HUES64 (cell line): Measurements from ENCODE around the gene HECW1.

ENCODE experiments used
- H3K27ac ChIP-seq: 2 replicates; pipeline ENCODE4 v1.7.0; 2013; ENCODE audit warnings: low read depth, low read length, inconsistent platforms
- H3K27me3 ChIP-seq: 2 replicates; pipeline ENCODE4 v1.6.1; 2013; ENCODE audit warnings: mild to moderate bottlenecking, low read length; ENCODE audit not compliant: insufficient read depth
- H3K36me3 ChIP-seq: 2 replicates; pipeline ENCODE4 v1.6.1; 2013; ENCODE audit warnings: mild to moderate bottlenecking, low read length; ENCODE audit not compliant: insufficient read depth
- H3K4me1 ChIP-seq: 2 replicates; pipeline ENCODE4 v1.6.1; 2013; ENCODE audit warnings: mild to moderate bottlenecking, low read length, moderate library complexity; ENCODE audit not compliant: insufficient read depth
- H3K4me3 ChIP-seq: 2 replicates; pipeline ENCODE4 v1.5.1; 2013; ENCODE audit warnings: mild to moderate bottlenecking, low read length, moderate library complexity
- H3K9ac ChIP-seq: 2 replicates; pipeline ENCODE4 v1.6.1; 2013; ENCODE audit warnings: mild to moderate bottlenecking, low read depth, low read length
- H3K9me3 ChIP-seq: 2 replicates; pipeline ENCODE4 v1.6.1; 2013; ENCODE audit warnings: low read depth, low read length; ENCODE audit not compliant: insufficient read depth
- WGBS: fragments of 150-250, 120-280 bp; methylation state at CpG from one replicate; pipeline ENCODE4 v1.1.7; 2013; ENCODE audit warnings: missing lambda C conversion rate; 5-methylcytosine and 5-hydroxymethylcytosine counted together

Gene HECW1

DNA sequence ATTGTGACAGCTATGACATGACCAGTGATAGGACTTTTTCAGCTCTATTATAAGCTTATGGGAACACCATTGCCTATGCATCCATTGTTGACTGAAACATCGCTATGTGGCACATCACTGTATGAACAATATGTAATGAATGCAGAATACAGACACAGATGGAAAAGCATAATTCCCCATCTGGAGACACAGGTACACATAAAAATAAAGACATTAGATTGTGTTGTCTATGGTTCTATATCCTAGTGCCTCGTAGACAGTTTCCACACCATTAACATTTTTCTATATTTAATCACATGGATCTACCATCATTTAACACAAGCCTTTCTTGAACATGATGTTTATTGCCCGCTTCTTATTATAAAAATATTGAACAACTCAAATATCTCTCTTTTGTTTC is 374.2 kb downstream of the HECW1 start:
- H3K27ac ChIP-seq = no peak overlapping the region
- H3K9ac ChIP-seq = no peak overlapping the region

DNA sequence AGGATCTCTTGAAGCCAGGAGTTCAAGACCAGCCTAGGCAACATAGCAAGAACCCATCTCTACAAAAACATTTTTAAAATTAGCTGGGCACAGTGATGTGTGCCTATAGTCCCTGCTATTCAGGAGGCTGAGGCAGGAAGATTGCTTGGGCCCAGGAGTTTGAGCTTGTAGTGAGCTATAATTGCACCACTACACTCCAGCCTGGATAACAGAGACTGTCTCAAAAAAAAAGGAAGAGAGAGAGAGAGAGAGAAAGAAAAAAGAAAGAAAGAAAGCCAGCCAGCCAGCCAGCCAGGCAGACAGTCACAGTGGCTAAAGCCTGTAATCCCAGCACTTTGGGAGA is 375.3 kb downstream of the HECW1 start:
- no peaks in the 10 kb centered on the region for H3K4me1 ChIP-seq
- no peak overlapping the region for H3K4me3 ChIP-seq
- no peaks in the 10 kb centered on the region for H3K36me3 ChIP-seq
- no peak overlapping the region for H3K9ac ChIP-seq
- H3K9me3 ChIP-seq = no peaks in the 10 kb centered on the region
- no peaks in the 10 kb centered on the region for H3K27me3 ChIP-seq
- no peak overlapping the region for H3K27ac ChIP-seq

More for the DNA sequence above, 374.2 kb downstream of the HECW1 start:
- Histone ChIP-seq H3K27me3 (no peaks in the 10 kb centered on the region), H3K4me3 (no peak overlapping the region), H3K4me1 (no peaks in the 10 kb centered on the region), H3K9me3 (no peaks in the 10 kb centered on the region), H3K36me3 (no peaks in the 10 kb centered on the region)
- whole genome bisulfite sequencing = 85% methylated on average over 2 of the region's 3 CpGs

DNA sequence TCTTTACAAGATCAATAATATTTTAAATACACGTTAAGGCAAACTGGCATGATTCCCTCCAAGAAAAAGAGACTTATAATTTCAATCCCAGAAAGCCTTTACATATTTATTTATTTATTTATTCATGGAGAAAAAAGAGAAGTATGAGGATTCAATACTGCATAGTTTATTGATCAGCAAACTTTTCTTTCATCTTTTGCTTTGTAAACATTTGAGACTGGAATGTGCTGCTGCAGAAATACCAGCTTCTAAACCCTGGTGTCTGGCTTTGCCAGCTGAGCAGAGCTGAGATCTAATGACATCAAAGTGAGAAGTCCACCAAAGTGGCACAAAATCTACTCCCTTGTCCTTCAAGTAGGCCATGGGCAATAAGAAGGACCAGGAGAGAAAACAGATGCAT is 376.8 kb downstream of the HECW1 start:
- 86% methylated on average over 1 of the region's 1 CpG for WGBS
- Histone ChIP-seq H3K4me1 (no peaks in the 10 kb centered on the region), H3K36me3 (no peaks in the 10 kb centered on the region), H3K9me3 (no peaks in the 10 kb centered on the region), H3K9ac (no peak overlapping the region), H3K27me3 (no peaks in the 10 kb centered on the region), H3K27ac (no peak overlapping the region), H3K4me3 (no peak overlapping the region)

DNA sequence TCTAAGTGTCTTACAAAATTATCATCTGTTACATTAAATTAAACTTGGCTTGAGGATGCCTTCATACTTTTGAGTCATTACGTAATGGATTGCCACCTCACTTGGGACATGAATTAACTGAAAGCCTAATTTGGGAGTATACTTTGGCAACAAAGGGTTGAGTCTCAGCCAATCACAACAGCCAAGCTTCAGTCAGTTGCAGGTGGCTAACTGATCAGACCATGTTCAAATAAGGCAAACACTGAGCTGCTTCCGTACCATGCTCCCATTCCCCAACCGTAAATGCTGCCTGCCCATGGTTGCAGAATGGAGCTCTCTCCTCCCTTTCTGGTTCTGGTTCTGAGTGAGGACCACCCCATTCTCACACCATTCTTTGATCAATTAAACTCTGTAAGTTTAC is 377.6 kb downstream of the HECW1 start:
- Histone ChIP-seq H3K9me3 (no peaks in the 10 kb centered on the region), H3K27me3 (no peaks in the 10 kb centered on the region), H3K4me1 (no peaks in the 10 kb centered on the region), H3K9ac (no peak overlapping the region), H3K4me3 (no peak overlapping the region), H3K36me3 (no peaks in the 10 kb centered on the region), H3K27ac (no peak overlapping the region)
- 96% methylated on average over 3 of the region's 3 CpGs for WGBS

DNA sequence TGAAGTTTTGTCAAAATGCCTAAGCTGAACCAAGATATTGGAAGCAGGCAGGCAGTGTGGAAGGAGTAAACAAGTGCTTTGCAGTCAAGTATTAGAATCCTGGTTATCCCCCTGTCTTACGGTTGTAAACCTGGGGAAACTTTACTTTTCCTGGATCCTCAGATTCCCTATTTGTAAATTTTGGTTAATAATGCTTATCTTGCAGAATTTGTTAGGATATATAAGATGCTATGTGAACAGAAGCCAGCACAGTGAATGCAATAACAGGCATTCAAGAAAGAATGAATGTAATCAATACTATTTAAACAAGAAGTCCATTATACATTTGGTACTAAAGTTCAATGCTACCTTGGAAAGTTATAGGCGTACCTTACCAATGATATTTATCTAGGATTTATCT is 378.7 kb downstream of the HECW1 start:
- Histone ChIP-seq H3K27ac (no peak overlapping the region), H3K4me1 (no peaks in the 10 kb centered on the region), H3K4me3 (no peak overlapping the region), H3K9me3 (no peaks in the 10 kb centered on the region), H3K9ac (no peak overlapping the region), H3K36me3 (no peaks in the 10 kb centered on the region), H3K27me3 (no peaks in the 10 kb centered on the region)
- 96% methylated on average over 1 of the region's 2 CpGs for WGBS

DNA sequence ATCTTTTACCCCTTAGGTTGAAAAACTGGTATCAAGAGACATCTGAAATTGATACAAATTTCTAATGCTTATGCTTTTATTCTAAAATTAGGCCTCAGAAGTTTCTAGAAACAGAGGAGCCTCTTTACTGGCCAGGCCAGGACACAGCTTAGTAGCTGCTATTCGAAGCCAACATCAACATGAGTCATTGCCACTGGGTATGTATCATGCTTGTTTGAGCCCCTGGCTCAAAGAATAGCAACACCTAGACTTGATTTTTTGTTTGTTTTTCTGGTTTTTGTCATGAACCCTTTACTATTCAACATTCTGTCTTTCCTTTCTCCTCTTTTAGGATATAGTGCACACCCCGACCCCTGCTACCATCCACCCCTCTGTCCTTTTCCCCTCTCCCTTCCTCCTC is 379.5 kb downstream of the HECW1 start:
- WGBS = 86% methylated on average over 2 of the region's 2 CpGs
- Histone ChIP-seq H3K27me3 (no peaks in the 10 kb centered on the region), H3K9me3 (no peaks in the 10 kb centered on the region), H3K36me3 (no peaks in the 10 kb centered on the region), H3K9ac (no peak overlapping the region), H3K4me1 (no peaks in the 10 kb centered on the region), H3K27ac (no peak overlapping the region), H3K4me3 (no peak overlapping the region)

DNA sequence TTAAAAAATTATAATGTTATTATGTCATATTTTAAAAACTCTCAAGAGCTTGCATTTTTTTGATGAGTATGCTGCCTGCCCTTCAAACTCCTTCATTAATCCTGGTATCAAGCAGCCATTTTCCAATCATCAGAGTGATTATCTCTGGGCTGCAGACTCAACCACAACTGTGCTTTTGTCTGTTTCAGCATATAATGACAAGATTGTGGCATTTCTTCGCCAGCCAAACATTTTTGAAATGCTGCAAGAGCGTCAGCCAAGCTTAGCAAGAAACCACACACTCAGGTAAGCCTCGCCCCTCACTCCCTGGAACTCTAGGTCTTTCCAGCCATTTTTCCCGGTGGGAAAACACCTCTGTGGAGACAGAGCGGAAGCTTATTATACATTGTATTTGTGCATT is 380.4 kb downstream of the HECW1 start:
- H3K9me3 ChIP-seq = no peaks in the 10 kb centered on the region
- H3K27me3 ChIP-seq = no peaks in the 10 kb centered on the region
- no peak overlapping the region for H3K4me3 ChIP-seq
- no peak overlapping the region for H3K27ac ChIP-seq
- H3K4me1 ChIP-seq = no peaks in the 10 kb centered on the region
- WGBS = 91% methylated on average over 5 of the region's 5 CpGs
- H3K36me3 ChIP-seq = no peaks in the 10 kb centered on the region
- no peak overlapping the region for H3K9ac ChIP-seq

DNA sequence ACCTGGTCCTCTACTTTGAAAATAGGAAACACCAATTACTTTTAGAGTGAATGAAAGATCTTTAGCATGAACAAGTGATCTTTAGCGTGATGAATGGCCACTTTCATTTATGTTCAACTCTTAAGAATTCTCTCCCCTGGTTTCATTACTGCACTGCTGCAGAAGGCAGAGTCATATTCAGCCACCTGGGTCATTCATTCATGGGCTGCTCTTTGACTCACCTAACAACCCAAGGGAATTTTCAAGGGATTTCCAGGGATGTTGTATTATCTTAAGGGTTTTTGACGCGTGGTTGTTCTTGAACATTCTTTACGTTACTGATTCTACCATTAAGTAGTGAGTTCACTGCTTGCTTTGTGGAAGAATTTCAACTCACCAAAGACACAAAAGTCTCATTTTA is 383.1 kb downstream of the HECW1 start:
- no peaks in the 10 kb centered on the region for H3K4me1 ChIP-seq
- no peaks in the 10 kb centered on the region for H3K27me3 ChIP-seq
- H3K36me3 ChIP-seq = no peaks in the 10 kb centered on the region
- H3K9ac ChIP-seq = no peak overlapping the region
- H3K27ac ChIP-seq = no peak overlapping the region
- no peak overlapping the region for H3K4me3 ChIP-seq
- no peaks in the 10 kb centered on the region for H3K9me3 ChIP-seq
- WGBS = 83% methylated on average over 4 of the region's 4 CpGs

DNA sequence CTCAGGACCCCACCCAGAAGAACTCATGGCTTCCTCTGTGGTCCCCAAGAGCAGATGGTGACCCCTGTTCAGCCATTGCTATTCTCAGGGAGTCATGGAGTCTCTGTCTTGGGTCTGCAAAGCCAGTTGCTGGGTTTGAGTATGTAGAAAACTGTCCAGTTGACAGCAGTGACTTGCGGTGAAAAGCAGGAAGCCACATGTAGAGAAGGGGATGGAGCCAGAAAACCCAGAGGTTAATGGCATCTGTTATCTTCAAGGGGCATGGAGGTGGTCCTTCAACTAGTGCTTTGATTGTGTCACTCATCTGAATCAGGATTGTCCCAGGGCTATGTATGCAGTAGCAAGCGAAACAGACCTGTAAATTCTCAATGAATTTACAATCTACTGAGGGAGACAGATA is 384.1 kb downstream of the HECW1 start:
- H3K27me3 ChIP-seq = no peaks in the 10 kb centered on the region
- H3K36me3 ChIP-seq = no peaks in the 10 kb centered on the region
- WGBS = 95% methylated on average over 2 of the region's 2 CpGs

DNA sequence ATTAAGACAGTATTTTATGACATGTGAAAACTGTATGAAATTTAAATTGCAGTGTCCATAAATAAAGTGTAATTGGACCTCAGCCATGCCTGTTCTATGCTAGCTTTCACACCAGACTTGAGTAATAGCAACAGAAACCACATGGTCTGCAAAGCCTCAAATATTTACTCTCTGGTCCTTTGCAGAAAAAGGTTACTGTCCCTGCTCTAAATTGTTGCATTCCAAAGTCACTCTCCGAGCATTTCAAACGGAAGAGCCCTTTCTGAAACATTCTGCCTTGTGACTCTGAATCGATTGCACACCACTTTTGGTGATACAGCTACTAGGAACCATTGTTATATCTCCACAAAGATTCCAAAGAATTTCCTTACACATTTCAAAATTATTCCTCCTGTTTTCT is 389.4 kb downstream of the HECW1 start:
- Histone ChIP-seq H3K36me3 (no peaks in the 10 kb centered on the region), H3K27ac (no peak overlapping the region), H3K9me3 (no peaks in the 10 kb centered on the region), H3K4me1 (no peaks in the 10 kb centered on the region), H3K27me3 (no peaks in the 10 kb centered on the region), H3K9ac (no peak overlapping the region), H3K4me3 (no peak overlapping the region)
- WGBS = 84% methylated on average over 3 of the region's 3 CpGs

More for the DNA sequence above, 384.1 kb downstream of the HECW1 start:
- Histone ChIP-seq H3K4me1 (no peaks in the 10 kb centered on the region), H3K27ac (no peak overlapping the region), H3K4me3 (no peak overlapping the region), H3K9ac (no peak overlapping the region), H3K9me3 (no peaks in the 10 kb centered on the region)

DNA sequence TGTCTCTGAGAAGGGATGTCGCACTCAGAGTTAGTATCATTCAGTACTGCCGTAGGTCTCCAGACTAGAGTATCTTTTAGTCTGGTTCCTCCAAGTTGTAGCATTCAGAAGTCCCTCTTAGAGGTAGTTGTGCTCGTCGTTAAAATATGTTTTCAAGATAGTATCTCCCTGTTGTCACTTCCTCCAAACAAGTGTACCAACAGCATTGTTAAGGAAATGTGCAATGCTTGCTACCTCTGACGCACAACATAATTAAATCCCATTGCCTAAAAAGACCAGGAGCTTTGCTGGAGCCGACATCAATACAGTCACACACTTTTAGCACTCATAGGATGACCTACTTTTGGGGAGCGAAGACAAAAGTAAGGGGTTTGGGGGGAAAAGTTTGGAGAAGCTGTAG is 390.5 kb downstream of the HECW1 start:
- Histone ChIP-seq H3K27me3 (no peaks in the 10 kb centered on the region), H3K4me1 (no peaks in the 10 kb centered on the region), H3K9ac (no peak overlapping the region), H3K9me3 (no peaks in the 10 kb centered on the region), H3K36me3 (no peaks in the 10 kb centered on the region), H3K4me3 (no peak overlapping the region), H3K27ac (no peak overlapping the region)
- WGBS = 93% methylated on average over 7 of the region's 7 CpGs

DNA sequence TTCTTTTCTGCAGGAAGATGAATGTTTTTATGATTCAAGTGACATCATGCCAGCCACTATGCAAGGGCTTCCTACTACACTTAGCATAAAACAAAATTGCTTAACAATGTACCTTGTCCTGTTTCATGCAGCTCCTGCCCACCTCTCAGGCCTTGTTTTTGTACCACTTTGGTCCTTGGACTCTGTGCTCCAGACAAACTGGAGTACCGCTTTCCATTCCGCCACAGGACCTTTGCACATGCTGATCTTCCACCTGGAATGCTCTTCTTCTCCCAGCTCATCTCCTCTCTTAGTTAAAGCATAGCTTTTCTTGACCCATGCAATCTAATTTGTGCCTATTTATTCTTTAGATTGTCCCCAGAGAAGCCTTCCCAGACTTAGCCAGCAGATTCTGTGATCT is 393.0 kb downstream of the HECW1 start:
- WGBS = 98% methylated on average over 2 of the region's 2 CpGs
- Histone ChIP-seq H3K36me3 (no peaks in the 10 kb centered on the region), H3K9ac (no peak overlapping the region), H3K27me3 (no peaks in the 10 kb centered on the region), H3K9me3 (no peaks in the 10 kb centered on the region), H3K27ac (no peak overlapping the region), H3K4me3 (no peak overlapping the region), H3K4me1 (no peaks in the 10 kb centered on the region)
